Hepatocyte (in vitro differentiated cells): Measurements from ENCODE around the gene KCNQ1. TPM values are rescaled to one million over a fixed set of nuclear protein-coding genes. Genes with fewer than 3 reads are reported as not detected.

Experiments used
- DNase-seq: peaks from one replicate; pipeline ENCODE4 v3.0.0-alpha.2; 2016; ENCODE audit warnings: low spot score
- H2AFZ ChIP-seq: fragments of 200-600 bp; sonication (generic); 2 replicates; pipeline ENCODE4 v1.6.0; 2016; ENCODE audit warnings: antibody characterized with exemption, mild to moderate bottlenecking
- H3K27ac ChIP-seq: fragments of 200-600 bp; sonication (generic); 2 replicates; pipeline ENCODE4 v1.5.1; 2016; ENCODE audit warnings: mild to moderate bottlenecking
- H3K27me3 ChIP-seq: fragments of 200-600 bp; sonication (generic); 2 replicates; pipeline ENCODE4 v1.6.1; 2016
- H3K36me3 ChIP-seq: fragments of 200-600 bp; sonication (generic); replicated peaks from 2 replicates; pipeline ENCODE4 v1.5.1; 2016; ENCODE audit warnings: low read depth; ENCODE audit not compliant: insufficient read depth
- H3K4me1 ChIP-seq: fragments of 200-600 bp; sonication (generic); 2 replicates; pipeline ENCODE4 v1.5.1; 2016; ENCODE audit warnings: mild to moderate bottlenecking, moderate library complexity; ENCODE audit not compliant: insufficient read depth
- H3K4me2 ChIP-seq: fragments of 200-600 bp; sonication (generic); 2 replicates; pipeline ENCODE4 v1.6.0; 2016
- H3K4me3 ChIP-seq: fragments of 200-600 bp; sonication (generic); 2 replicates; pipeline ENCODE4 v1.5.1; 2016; ENCODE audit warnings: mild to moderate bottlenecking
- H3K79me2 ChIP-seq: fragments of 200-600 bp; sonication (generic); 2 replicates; pipeline ENCODE4 v1.6.0; 2017; ENCODE audit warnings: mild to moderate bottlenecking
- H3K9me2 ChIP-seq: fragments of 200-600 bp; sonication (generic); replicated peaks from 2 replicates; pipeline ENCODE4 v1.6.0; 2017; ENCODE audit warnings: mild to moderate bottlenecking; ENCODE audit not compliant: insufficient read depth
- H3K9me3 ChIP-seq: fragments of 200-600 bp; sonication (generic); 2 replicates; pipeline ENCODE4 v1.5.1; 2016; ENCODE audit warnings: low read depth, mild to moderate bottlenecking
- H4K20me1 ChIP-seq: fragments of 200-600 bp; sonication (generic); 2 replicates; pipeline ENCODE4 v1.6.0; 2016; ENCODE audit warnings: mild to moderate bottlenecking; ENCODE audit not compliant: insufficient read depth, poor library complexity, severe bottlenecking
- EZH2 ChIP-seq: fragments of 200-600 bp; sonication (generic); IDR thresholded peaks from 2 replicates; pipeline ENCODE4 v1.6.1; 2016; ENCODE audit warnings: antibody characterized with exemption, mild to moderate bottlenecking, borderline replicate concordance
- EZH2phosphoT487 ChIP-seq: fragments of 200-600 bp; sonication (generic); IDR thresholded peaks from one replicate; pipeline ENCODE4 v1.6.1; 2018; ENCODE audit warnings: antibody characterized with exemption, mild to moderate bottlenecking, low read depth, moderate library complexity; ENCODE audit not compliant: unreplicated experiment, severe bottlenecking
- WGBS: methylation state at CpG from one replicate; pipeline ENCODE4 v1.1.6; 2016; ENCODE audit warnings: low lambda C conversion rate; ENCODE audit errors: missing lambda C conversion rate; 5-methylcytosine and 5-hydroxymethylcytosine counted together
- polyA plus RNA-seq: library from polyadenylated mRNA; unstranded; fragments of >200 nt; fragmentation: Nextera tagmentation; extraction: Ambion mirVana; gene quantifications from 2 replicates; pipeline ENCODE4 v1.2.1, GENCODE V29; 2016
- total RNA-seq: library from RNA; depleted of rRNA; stranded (reverse); fragments of >200 nt; gene quantifications from 2 replicates; pipeline ENCODE4 v1.2.3, GENCODE V29; 2014
- TF ChIP-seq, protein P1 (sequence below): fragments of 200-600 bp; sonication (generic); IDR thresholded peaks from 2 replicates; pipeline ENCODE4 v1.5.1; 2016; ENCODE audit warnings: antibody characterized with exemption, mild to moderate bottlenecking; ENCODE audit not compliant: poor library complexity

KCNQ1 gene
- total and polyA plus RNA-seq, 2 experiments from 2014 or later, result 1.8 to 6.4 TPM

DNA sequence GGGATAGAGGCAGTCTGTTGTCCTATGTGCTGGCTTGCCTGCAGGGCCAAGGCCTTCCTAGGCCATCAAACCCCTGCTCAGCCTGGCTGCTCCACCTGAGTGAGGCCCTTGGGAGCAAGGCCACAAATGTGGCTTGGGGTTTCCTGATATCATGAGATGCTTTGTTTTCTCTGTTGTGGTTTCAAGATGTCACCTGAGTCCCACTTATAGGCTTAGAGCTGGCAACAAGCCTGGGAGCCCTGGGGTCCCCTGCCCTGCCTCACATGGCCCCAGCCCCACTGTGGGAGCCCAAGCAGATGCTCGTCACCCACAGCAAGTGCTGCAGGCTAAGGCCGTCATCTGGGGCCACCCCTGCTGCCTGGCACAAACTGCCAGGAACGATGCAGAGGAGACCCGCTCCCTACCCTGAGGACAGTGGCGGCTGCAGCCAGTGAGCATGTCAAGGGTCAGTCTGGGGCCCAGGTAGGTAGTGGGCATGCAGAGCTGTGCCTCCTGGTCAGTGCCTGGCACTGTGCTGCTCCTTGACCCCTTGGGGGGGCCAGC, 330.3 kb downstream of the KCNQ1 start:
- Histone ChIP-seq H3K9me3 (no peaks in the 10 kb centered on the region), H3K36me3 (no peaks in the 10 kb centered on the region), H4K20me1 (no peaks in the 10 kb centered on the region), H3K9me2 (no peaks in the 10 kb centered on the region), H3K27ac (no peak overlapping the region), H3K4me1 (peaks cover 26% of the 10 kb centered on the region), H3K4me2 (no peak overlapping the region), H3K27me3 (peaks cover 3% of the 10 kb centered on the region), H2AFZ (no peak overlapping the region), H3K4me3 (no peak overlapping the region), H3K79me2 (no peaks in the 10 kb centered on the region)
- no peak for DNase-seq
- WGBS, result 92% methylated on average over 5 of the region's 5 CpGs
- TF ChIP-seq EZH2 (no peak), EZH2phosphoT487 (no peak)
- TF ChIP-seq, protein P1, sequence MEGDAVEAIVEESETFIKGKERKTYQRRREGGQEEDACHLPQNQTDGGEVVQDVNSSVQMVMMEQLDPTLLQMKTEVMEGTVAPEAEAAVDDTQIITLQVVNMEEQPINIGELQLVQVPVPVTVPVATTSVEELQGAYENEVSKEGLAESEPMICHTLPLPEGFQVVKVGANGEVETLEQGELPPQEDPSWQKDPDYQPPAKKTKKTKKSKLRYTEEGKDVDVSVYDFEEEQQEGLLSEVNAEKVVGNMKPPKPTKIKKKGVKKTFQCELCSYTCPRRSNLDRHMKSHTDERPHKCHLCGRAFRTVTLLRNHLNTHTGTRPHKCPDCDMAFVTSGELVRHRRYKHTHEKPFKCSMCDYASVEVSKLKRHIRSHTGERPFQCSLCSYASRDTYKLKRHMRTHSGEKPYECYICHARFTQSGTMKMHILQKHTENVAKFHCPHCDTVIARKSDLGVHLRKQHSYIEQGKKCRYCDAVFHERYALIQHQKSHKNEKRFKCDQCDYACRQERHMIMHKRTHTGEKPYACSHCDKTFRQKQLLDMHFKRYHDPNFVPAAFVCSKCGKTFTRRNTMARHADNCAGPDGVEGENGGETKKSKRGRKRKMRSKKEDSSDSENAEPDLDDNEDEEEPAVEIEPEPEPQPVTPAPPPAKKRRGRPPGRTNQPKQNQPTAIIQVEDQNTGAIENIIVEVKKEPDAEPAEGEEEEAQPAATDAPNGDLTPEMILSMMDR, result no peak

DNA sequence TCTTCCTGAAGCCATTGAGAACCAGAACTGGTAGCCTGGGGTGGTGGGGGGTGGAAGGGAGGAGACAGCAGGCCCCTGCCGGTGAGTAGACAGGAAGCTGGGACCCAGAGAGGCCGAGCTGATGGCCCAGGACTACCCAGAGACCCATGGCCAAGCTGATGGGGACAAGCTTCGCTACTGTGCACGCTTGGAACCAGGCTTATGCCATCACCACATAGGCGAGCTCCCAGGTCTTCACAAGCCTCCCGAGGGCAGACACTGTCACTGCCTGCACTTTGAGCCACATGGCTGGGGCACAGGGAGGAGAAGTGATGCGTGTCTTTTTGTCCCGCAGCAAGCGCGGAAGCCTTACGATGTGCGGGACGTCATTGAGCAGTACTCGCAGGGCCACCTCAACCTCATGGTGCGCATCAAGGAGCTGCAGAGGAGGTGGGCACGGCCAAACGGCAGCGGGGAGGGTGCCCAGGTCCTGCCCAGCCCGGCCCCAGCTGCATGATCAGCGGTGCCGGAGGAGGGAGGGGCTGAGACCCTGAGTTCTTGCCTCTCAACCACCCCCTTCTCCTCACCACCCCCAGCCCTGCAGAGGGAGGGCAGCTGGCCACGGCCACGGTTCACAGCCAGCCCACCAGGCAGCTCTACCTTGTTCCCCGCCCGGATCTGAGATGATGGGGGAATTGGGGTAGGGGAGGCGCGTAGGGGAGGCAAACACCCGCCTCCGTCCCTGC, 331.0 kb downstream of the KCNQ1 start:
- Histone ChIP-seq H3K79me2 (no peaks in the 10 kb centered on the region), H3K27me3 (peaks cover 3% of the 10 kb centered on the region), H3K36me3 (no peaks in the 10 kb centered on the region), H3K4me1 (peaks cover 33% of the 10 kb centered on the region), H3K27ac (no peak overlapping the region), H3K4me2 (no peak overlapping the region), H4K20me1 (no peaks in the 10 kb centered on the region), H3K9me2 (no peaks in the 10 kb centered on the region), H3K4me3 (no peak overlapping the region), H3K9me3 (no peaks in the 10 kb centered on the region), H2AFZ (no peak overlapping the region)
- DNase-seq, result no peak
- TF ChIP-seq, protein P1, result no peak
- TF ChIP-seq EZH2, result no peak
- TF ChIP-seq EZH2phosphoT487, result no peak
- 94% methylated on average over 27 of the region's 29 CpGs for WGBS

DNA sequence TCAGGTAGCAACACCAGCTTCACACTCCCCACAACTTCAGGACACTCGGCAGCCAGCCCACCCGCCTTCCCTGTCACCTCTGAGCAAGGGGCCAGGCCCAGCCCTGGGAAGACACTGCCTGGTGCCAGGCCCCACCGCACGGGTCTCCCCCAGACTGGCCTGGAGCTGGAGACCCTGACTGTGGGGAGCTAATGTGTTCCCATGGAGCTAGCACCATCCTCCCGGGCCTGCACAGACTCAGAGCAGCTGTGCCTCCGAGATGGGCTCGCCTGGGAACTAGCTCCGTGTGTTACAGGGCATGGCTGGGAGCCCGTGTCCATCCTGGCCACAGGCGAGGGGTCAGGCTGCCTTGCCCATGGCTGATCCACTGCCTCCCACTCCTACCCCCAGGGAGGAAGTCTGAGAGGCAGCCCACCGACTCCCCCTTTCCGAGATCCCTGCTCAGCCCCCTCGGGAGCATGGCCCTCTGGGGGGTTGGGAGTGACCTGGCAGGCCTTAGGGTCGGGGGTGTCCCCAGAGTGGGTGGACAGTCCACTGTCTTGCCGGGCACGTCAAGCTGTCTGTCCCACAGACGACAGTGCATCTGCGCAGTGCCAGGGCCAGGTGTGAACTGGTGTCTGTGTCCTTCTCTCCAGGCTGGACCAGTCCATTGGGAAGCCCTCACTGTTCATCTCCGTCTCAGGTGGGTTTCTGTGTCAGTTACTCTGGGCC, 331.7 kb downstream of the KCNQ1 start:
- 93% methylated on average over 19 of the region's 19 CpGs for WGBS
- Histone ChIP-seq H3K27ac (no peak overlapping the region), H3K79me2 (no peaks in the 10 kb centered on the region), H3K27me3 (peaks cover 3% of the 10 kb centered on the region), H3K9me2 (no peaks in the 10 kb centered on the region), H3K4me3 (no peak overlapping the region), H2AFZ (no peak overlapping the region), H4K20me1 (no peaks in the 10 kb centered on the region), H3K4me2 (no peak overlapping the region), H3K9me3 (no peaks in the 10 kb centered on the region), H3K36me3 (no peaks in the 10 kb centered on the region), H3K4me1 (peaks cover 40% of the 10 kb centered on the region)
- TF ChIP-seq, protein P1, result no peak
- TF ChIP-seq EZH2 (no peak), EZH2phosphoT487 (no peak)
- no peak for DNase-seq
